HepG2 (cell line): ENCODE measurements around the gene CNOT1. TPM values are rescaled to one million over a fixed set of nuclear protein-coding genes. Genes with fewer than 3 reads are reported as not detected.

Experiments
- AGO1 ChIP-seq: fragments of 200-400 bp; formaldehyde crosslinking; IDR thresholded peaks from 2 replicates; pipeline ENCODE4 v1.6.1; 2017; ENCODE audit warnings: mild to moderate bottlenecking, low read depth, low read length, moderate library complexity; ENCODE audit not compliant: poor library complexity, severe bottlenecking
- HDAC2 ChIP-seq: sonication (generic); formaldehyde crosslinking; IDR thresholded peaks from 2 replicates; pipeline ENCODE4 v1.4.0; 2020; ENCODE audit warnings: missing genetic modification reagents
- HOXA3 ChIP-seq: sonication (generic); formaldehyde crosslinking; IDR thresholded peaks from 2 replicates; pipeline ENCODE4 v1.5.0; 2020; ENCODE audit warnings: missing genetic modification reagents
- KLF13 ChIP-seq: sonication (generic); formaldehyde crosslinking; IDR thresholded peaks from 2 replicates; pipeline ENCODE4 v1.4.0; 2020; ENCODE audit warnings: mild to moderate bottlenecking, missing genetic modification reagents
- MIXL1 ChIP-seq: IDR thresholded peaks from 2 replicates; pipeline ENCODE4 v1.6.1; 2016
- NONO ChIP-seq, 2 experiments: fragments of 450-650 bp in 1 of 2; sonication (generic) in 1 of 2; formaldehyde crosslinking in 1 of 2; IDR thresholded peaks in 1 of 2; conservative IDR thresholded peaks in 1 of 2; 2 replicates each; pipeline versions ENCODE4 v1.6.1 to v1.8.0; 2017 to 2022; ENCODE audit warnings: mild to moderate bottlenecking in 1 of 2, missing genetic modification reagents in 1 of 2, moderate library complexity in 1 of 2
- NR2F6 ChIP-seq, 2 experiments: IDR thresholded peaks; 2 replicates each; pipeline ENCODE4 v1.6.1; 2016; ENCODE audit warnings: antibody characterized with exemption in 1 of 2, mild to moderate bottlenecking in 1 of 2
- RBM39 ChIP-seq: fragments of 200-400 bp; formaldehyde crosslinking; IDR thresholded peaks from one replicate; pipeline ENCODE4 v1.6.1; 2018; ENCODE audit warnings: antibody characterized with exemption, mild to moderate bottlenecking, low read depth, low read length; ENCODE audit not compliant: poor library complexity, severe bottlenecking
- SP1 ChIP-seq, 2 experiments: fragments of 450-650 bp in 1 of 2; sonication (generic) in 1 of 2; formaldehyde crosslinking in 1 of 2; IDR thresholded peaks; 2 replicates each; pipeline versions ENCODE4 v1.4.0 to v1.6.1; 2016 to 2020; ENCODE audit warnings: missing genetic modification reagents in 1 of 2
- TBX2 ChIP-seq: sonication (generic); formaldehyde crosslinking; IDR thresholded peaks from 2 replicates; pipeline ENCODE4 v1.5.0; 2020; ENCODE audit warnings: missing genetic modification reagents, mild to moderate bottlenecking, borderline replicate concordance
- ZNF768 ChIP-seq: sonication (generic); formaldehyde crosslinking; IDR thresholded peaks from 2 replicates; pipeline ENCODE4 v1.4.0; 2020; ENCODE audit warnings: missing genetic modification reagents
- ZNF883 ChIP-seq: sonication (generic); formaldehyde crosslinking; IDR thresholded peaks from 2 replicates; pipeline ENCODE4 v1.5.1; 2020; ENCODE audit warnings: mild to moderate bottlenecking, missing genetic modification reagents; ENCODE audit errors: not compliant biosample characterization
- polyA plus RNA-seq, 8 experiments: library from polyadenylated mRNA; depleted of rRNA in 3 of 8; stranded (reverse) in 7 of 8; unstranded in 1 of 8; fragments of >200 nt; fragmentation: Illumina TruSeq in 4 of 8; extraction: Trizol in 4 of 8; gene quantifications; 2 replicates each; pipeline versions ENCODE4 v1.2.1 to v1.2.3, GENCODE V29; 2011 to 2016; ENCODE audit warnings: low read depth in 4 of 8, missing spikeins in 1 of 8, mixed read lengths in 1 of 8; ENCODE audit not compliant: insufficient read depth in 1 of 8
- total RNA-seq, 5 experiments: library from RNA; depleted of rRNA; stranded (reverse); fragments of >200 nt; fragmentation: Illumina TruSeq; extraction: Trizol; gene quantifications; 2 replicates each; pipeline ENCODE4 v1.2.3, GENCODE V29; 2016; ENCODE audit warnings: low read depth in 1 of 5
- TF ChIP-seq, protein P1 (sequence below): sonication (generic); formaldehyde crosslinking; IDR thresholded peaks from 2 replicates; pipeline ENCODE4 v1.8.1; 2023; ENCODE audit warnings: mild to moderate bottlenecking, missing genetic modification reagents
- TF ChIP-seq, protein P2 (sequence below): sonication (generic); IDR thresholded peaks from 2 replicates; pipeline ENCODE4 v1.6.1; 2016; ENCODE audit warnings: low read depth, borderline replicate concordance
- TF ChIP-seq, protein P3 (sequence below): sonication (generic); formaldehyde crosslinking; IDR thresholded peaks from 2 replicates; pipeline ENCODE4 v1.5.0; 2020; ENCODE audit warnings: mild to moderate bottlenecking, missing genetic modification reagents, moderate library complexity

The CNOT1 gene
- total and polyA plus RNA-seq, 2 of the 13 experiments (the other 11 are each of a cell fraction or from before 2014, with no cell fraction given) = 188 to 232 TPM

DNA sequence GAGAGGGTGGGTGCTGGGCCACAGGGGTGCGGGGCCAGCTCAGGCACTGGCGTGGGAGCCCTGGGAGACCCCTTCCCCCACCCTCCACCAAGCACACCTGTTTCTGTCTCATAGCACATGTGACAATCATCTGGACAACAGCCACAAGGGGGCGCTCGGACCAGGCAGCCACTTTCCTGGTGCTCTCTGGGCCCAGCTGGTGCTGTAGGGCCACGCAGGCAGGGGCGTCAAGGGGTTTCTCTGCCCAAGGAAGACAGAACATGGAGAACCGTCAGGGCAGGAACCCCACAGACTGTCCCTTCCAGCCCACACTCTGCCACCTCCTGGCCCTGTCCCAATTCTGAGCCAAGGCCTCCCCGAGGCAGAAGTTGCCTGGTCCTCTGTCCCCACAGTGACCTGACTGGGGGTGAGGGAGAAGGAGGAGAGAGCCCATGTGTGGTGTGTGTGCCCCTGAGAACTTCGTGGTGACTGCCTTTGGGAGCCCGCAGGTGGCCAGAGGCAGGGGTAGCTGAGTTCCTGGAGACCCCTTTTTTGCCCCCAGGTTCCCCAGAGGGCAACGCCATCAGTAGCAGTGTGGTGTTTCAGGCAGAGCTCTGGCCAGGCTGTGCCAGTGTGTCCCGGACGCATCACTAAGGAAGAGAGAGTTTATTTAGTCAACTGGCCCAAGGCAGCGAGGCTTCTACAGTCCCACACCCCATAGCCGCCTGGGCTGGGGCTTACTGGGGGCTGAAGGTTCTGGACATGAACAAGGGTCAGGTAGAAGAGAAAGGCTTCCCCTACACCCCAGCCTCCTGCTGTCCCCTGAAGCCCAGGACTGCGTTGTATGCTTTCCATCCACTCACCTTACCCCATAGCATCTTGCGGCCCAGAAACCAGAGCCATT, 117.5 kb downstream of the CNOT1 start (continued):
- TF ChIP-seq, protein P1, sequence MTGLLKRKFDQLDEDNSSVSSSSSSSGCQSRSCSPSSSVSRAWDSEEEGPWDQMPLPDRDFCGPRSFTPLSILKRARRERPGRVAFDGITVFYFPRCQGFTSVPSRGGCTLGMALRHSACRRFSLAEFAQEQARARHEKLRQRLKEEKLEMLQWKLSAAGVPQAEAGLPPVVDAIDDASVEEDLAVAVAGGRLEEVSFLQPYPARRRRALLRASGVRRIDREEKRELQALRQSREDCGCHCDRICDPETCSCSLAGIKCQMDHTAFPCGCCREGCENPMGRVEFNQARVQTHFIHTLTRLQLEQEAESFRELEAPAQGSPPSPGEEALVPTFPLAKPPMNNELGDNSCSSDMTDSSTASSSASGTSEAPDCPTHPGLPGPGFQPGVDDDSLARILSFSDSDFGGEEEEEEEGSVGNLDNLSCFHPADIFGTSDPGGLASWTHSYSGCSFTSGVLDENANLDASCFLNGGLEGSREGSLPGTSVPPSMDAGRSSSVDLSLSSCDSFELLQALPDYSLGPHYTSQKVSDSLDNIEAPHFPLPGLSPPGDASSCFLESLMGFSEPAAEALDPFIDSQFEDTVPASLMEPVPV (CRISPR knock-in tag) = peak; percentile 70
- TF ChIP-seq ZNF883 (CRISPR knock-in tag) (peak; percentile 50), TBX2 (CRISPR knock-in tag) (0 out of 2 replicates have a peak, but pooled peaks have one; percentile 46), NR2F6 (IDR thresholded peaks at IDR 0.05) (no peak), NR2F6 (CRISPR knock-in tag; IDR thresholded peaks at IDR 0.05) (peak; percentile 36; the same call in 1 of the 2 replicates), MIXL1 (CRISPR knock-in tag) (0 out of 2 replicates have a peak, but pooled peaks have one; percentile 27), ZNF768 (CRISPR knock-in tag) (peak; percentile 23; the same call in 1 of the 2 replicates), SP1 (IDR thresholded peaks at IDR 0.05) (no peak), SP1 (CRISPR knock-in tag; IDR thresholded peaks at IDR 0.05) (no peak), NONO (IDR thresholded peaks at IDR 0.05) (no peak), NONO (CRISPR knock-in tag; conservative IDR thresholded peaks at IDR 0.05) (peak; percentile 51; the same call in 1 of the 2 replicates), AGO1 (peak; percentile 58), RBM39 (peak; percentile 47), KLF13 (CRISPR knock-in tag) (peak; percentile 68; the same call in 1 of the 2 replicates), HDAC2 (CRISPR knock-in tag) (peak; percentile 50; the same call in 1 of the 2 replicates), HOXA3 (CRISPR knock-in tag) (peak; percentile 31; the same call in 1 of the 2 replicates)
- TF ChIP-seq, protein P2, sequence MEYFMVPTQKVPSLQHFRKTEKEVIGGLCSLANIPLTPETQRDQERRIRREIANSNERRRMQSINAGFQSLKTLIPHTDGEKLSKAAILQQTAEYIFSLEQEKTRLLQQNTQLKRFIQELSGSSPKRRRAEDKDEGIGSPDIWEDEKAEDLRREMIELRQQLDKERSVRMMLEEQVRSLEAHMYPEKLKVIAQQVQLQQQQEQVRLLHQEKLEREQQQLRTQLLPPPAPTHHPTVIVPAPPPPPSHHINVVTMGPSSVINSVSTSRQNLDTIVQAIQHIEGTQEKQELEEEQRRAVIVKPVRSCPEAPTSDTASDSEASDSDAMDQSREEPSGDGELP = peak; percentile 91
- TF ChIP-seq, protein P3, sequence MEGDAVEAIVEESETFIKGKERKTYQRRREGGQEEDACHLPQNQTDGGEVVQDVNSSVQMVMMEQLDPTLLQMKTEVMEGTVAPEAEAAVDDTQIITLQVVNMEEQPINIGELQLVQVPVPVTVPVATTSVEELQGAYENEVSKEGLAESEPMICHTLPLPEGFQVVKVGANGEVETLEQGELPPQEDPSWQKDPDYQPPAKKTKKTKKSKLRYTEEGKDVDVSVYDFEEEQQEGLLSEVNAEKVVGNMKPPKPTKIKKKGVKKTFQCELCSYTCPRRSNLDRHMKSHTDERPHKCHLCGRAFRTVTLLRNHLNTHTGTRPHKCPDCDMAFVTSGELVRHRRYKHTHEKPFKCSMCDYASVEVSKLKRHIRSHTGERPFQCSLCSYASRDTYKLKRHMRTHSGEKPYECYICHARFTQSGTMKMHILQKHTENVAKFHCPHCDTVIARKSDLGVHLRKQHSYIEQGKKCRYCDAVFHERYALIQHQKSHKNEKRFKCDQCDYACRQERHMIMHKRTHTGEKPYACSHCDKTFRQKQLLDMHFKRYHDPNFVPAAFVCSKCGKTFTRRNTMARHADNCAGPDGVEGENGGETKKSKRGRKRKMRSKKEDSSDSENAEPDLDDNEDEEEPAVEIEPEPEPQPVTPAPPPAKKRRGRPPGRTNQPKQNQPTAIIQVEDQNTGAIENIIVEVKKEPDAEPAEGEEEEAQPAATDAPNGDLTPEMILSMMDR (CRISPR knock-in tag) = peak; percentile 97
